Naive thymus-derived CD4-positive, alpha-beta T cell (primary cell): ENCODE measurements around the gene DOK3. TPM values are rescaled to one million over a fixed set of nuclear protein-coding genes. Genes with fewer than 3 reads are reported as not detected.

Source experiments
- ATAC-seq: fragments of 150-1000 bp; cut with Tn5 transposase; 2 replicates; pipeline ENCODE4 v1.10.0; 2021; ENCODE audit warnings: mild to moderate bottlenecking, moderate library complexity
- CTCF ChIA-PET: fragments of 350-600 bp; sonication (Branson Sonifier 250); formaldehyde crosslinking; loops from one replicate; lab custom pipeline; 2021; ENCODE audit warnings: antibody characterized with exemption; lab: Charles Lee
- POLR2A ChIA-PET: fragments of 350-600 bp; sonication (Branson Sonifier 250); formaldehyde crosslinking; loops from one replicate; lab custom pipeline; 2021; ENCODE audit warnings: antibody characterized with exemption, inconsistent platforms; lab: Charles Lee
- DNase-seq, 9 donors: peaks; one replicate each; pipeline versions ENCODE4 v3.0.0 to v3.0.0-alpha.2; 2020 to 2022; ENCODE audit warnings: mixed read lengths in 1 of 9
- H3K27ac ChIP-seq: one replicate; pipeline ENCODE4 v1.7.0; 2013; ENCODE audit warnings: mild to moderate bottlenecking, low read depth, low read length, moderate library complexity
- H3K27me3 ChIP-seq, 2 donors: one replicate each; pipeline ENCODE4 v1.7.0; 2013; ENCODE audit warnings: low read length in 2 of 2, mild to moderate bottlenecking in 2 of 2, moderate library complexity in 2 of 2; ENCODE audit not compliant: control insufficient read depth in 2 of 2, insufficient read depth in 2 of 2
- H3K36me3 ChIP-seq, 3 experiments: 1 replicate in 2 of 3; 2 replicates in 1 of 3; pipeline ENCODE4 v1.7.0; 2013; ENCODE audit warnings: low read length in 3 of 3, mild to moderate bottlenecking in 3 of 3, moderate library complexity in 1 of 3; ENCODE audit not compliant: insufficient read depth in 3 of 3, control insufficient read depth in 2 of 3
- H3K4me1 ChIP-seq, 2 donors: one replicate each; pipeline ENCODE4 v1.7.0; 2013; ENCODE audit warnings: low read length in 2 of 2, mild to moderate bottlenecking in 2 of 2, moderate library complexity in 1 of 2; ENCODE audit not compliant: control insufficient read depth in 2 of 2, insufficient read depth in 2 of 2
- H3K4me3 ChIP-seq: 2 replicates; pipeline ENCODE4 v1.7.0; 2013; ENCODE audit warnings: mild to moderate bottlenecking, low read length
- H3K9me3 ChIP-seq, 3 experiments: 1 replicate in 2 of 3; 2 replicates in 1 of 3; pipeline ENCODE4 v1.7.0; 2013; ENCODE audit warnings: low read length in 3 of 3; ENCODE audit not compliant: control insufficient read depth in 2 of 3
- H3K27ac Mint-ChIP-seq, 9 donors: one replicate each; pipeline ENCODE4 v1.8.0; 2020 to 2022; ENCODE audit warnings: mixed read lengths in 9 of 9, mild to moderate bottlenecking in 8 of 9, moderate library complexity in 5 of 9, inconsistent platforms in 2 of 9
- H3K27me3 Mint-ChIP-seq, 5 donors: one replicate each; pipeline ENCODE4 v1.8.0; 2021 to 2022; ENCODE audit warnings: mixed read lengths in 5 of 5, mild to moderate bottlenecking in 1 of 5
- H3K36me3 Mint-ChIP-seq, 5 donors: one replicate each; pipeline ENCODE4 v1.8.0; 2020 to 2022; ENCODE audit warnings: mixed read lengths in 5 of 5, mild to moderate bottlenecking in 3 of 5, inconsistent platforms in 1 of 5
- H3K4me1 Mint-ChIP-seq, 7 donors: one replicate each; pipeline ENCODE4 v1.8.0; 2020 to 2022; ENCODE audit warnings: mixed read lengths in 7 of 7, mild to moderate bottlenecking in 3 of 7, inconsistent platforms in 1 of 7
- H3K4me3 Mint-ChIP-seq, 10 donors: one replicate each; pipeline ENCODE4 v1.8.0; 2020 to 2022; ENCODE audit warnings: mild to moderate bottlenecking in 10 of 10, mixed read lengths in 10 of 10, moderate library complexity in 6 of 10, inconsistent platforms in 2 of 10
- H3K9me3 Mint-ChIP-seq, 11 donors: one replicate each; pipeline ENCODE4 v1.8.0; 2020 to 2022; ENCODE audit warnings: mixed read lengths in 11 of 11, mild to moderate bottlenecking in 4 of 11, inconsistent platforms in 1 of 11, moderate library complexity in 1 of 11
- intact Hi-C, 2 donors: fragments of 100-400 bp; cut with micrococcal nuclease; formaldehyde crosslinking; loops; one replicate each; pipeline ENCODE4 v1.15.1; 2023
- polyA plus RNA-seq, 2 donors: library from polyadenylated mRNA; unstranded; fragments of 300-500 nt; fragmentation: Illumina TruSeq; gene quantifications; one replicate each; pipeline ENCODE4 v1.2.3, GENCODE V29; 2021
- total RNA-seq, 6 experiments: library from RNA in 5 of 6; stranded (reverse) in 5 of 6; gene quantifications; 1 replicate in 5 of 6; 2 replicates in 1 of 6; pipeline ENCODE4 v1.2.3 and lab custom pipeline; 2021 to 2026

The DOK3 gene
- total and polyA plus RNA-seq, 7 experiments from 2014 or later, result 0.09 to 67.1 (median 4.0) TPM

- Mint-ChIP-seq H3K4me3 (peak overlapping the region in 2 of 10 donors; percentile 23 to 59), H3K27me3 (peaks cover 0 to 2% (median 0%) of the 10 kb centered on the region in 5 donors), H3K36me3 (peaks cover 3 to 22% (median 10%) of the 10 kb centered on the region in 5 donors), H3K9me3 (peaks cover 0 to 2% (median 0%) of the 10 kb centered on the region in 11 donors), H3K27ac (peak overlapping the region in 7 of 9 donors; percentile 55 to 83 (median 62)), H3K4me1 (peaks cover 35 to 55% (median 46%) of the 10 kb centered on the region in 7 donors)
- peaks cover 15 to 17% of the 10 kb centered on the region in 2 donors for H3K4me1 ChIP-seq
- no peak for ATAC-seq
- no peak overlapping the region for H3K27ac ChIP-seq
- no peaks in the 10 kb centered on the region for H3K27me3 ChIP-seq
- intact Hi-C loops, result loop anchor here in 1 of 2 donors (5.0 kb wide), 1 partner anchor 62 kb away; no protein-coding TSS in a partner anchor
- no peak for DNase-seq
- H3K9me3 ChIP-seq, result no peaks in the 10 kb centered on the region
- ChIA-PET CTCF (no interaction called here), POLR2A (interaction anchor here (1.5 kb wide), 1 partner anchor 22 kb away, joined by 4 read pairs; the partner anchor contains the start of gene PDLIM7)
- H3K4me3 ChIP-seq, result no peak overlapping the region
- peaks cover 0 to 51% (median 0%) of the 10 kb centered on the region in 3 experiments for H3K36me3 ChIP-seq
Measured at GRCh38 chr5:177519463-177520235, 10.0 kb upstream of the DOK3 start.

GRCh38 chr5:177516601-177517568 is 7.3 kb upstream of the DOK3 start, which contains the start of gene DDX41:
TSS of gene DDX41 (minus strand) at chr5:177516961. CDS start at chr5:177516945, 16 bp downstream.
- peaks cover 42 to 58% (median 52%) of the 10 kb centered on the region in 7 donors for H3K4me1 Mint-ChIP-seq
- Histone ChIP-seq H3K27ac (peak within 1 kb of the TSS; percentile 79), H3K27me3 (no peaks in the 10 kb centered on the region), H3K4me1 (peaks cover 15 to 17% of the 10 kb centered on the region in 2 donors), H3K9me3 (no peaks in the 10 kb centered on the region), H3K4me3 (peak within 1 kb of the TSS; percentile 76), H3K36me3 (peaks cover 0 to 62% (median 10%) of the 10 kb centered on the region in 3 experiments)
- ChIA-PET POLR2A (interaction anchor here (0.6 to 1.4 kb wide), 9 partner anchors 9 to 431 kb away, joined by 3 to 5 read pairs (median 3); partner anchors contain the start of gene PDLIM7), CTCF (interaction anchor here (0.6 to 1.4 kb wide), 2 partner anchors 15 to 859 kb away, joined by 3 to 8 read pairs; no protein-coding TSS in a partner anchor)
- peak within 1 kb of the TSS; percentile 92 to 99 (median 96) for H3K4me3 Mint-ChIP-seq
- peaks cover 0 to 2% (median 0%) of the 10 kb centered on the region in 11 donors for H3K9me3 Mint-ChIP-seq
- peak; percentile 92 for ATAC-seq
- peak; percentile 88 to 96 (median 95) for DNase-seq
- H3K27me3 Mint-ChIP-seq, result peaks cover 0 to 2% (median 0%) of the 10 kb centered on the region in 5 donors
- intact Hi-C loops, result loop anchor here (1.0 to 5.0 kb wide), 7 partner anchors 20 to 636 kb away; partner anchors contain the start of genes FAM193B (in 2 of the 2), PDLIM7 (in 2 of the 2), TMED9 (in 2 of the 2) and GRK6 (in 1 of the 2)
- H3K27ac Mint-ChIP-seq, result peak within 1 kb of the TSS; percentile 85 to 97 (median 92)
- H3K36me3 Mint-ChIP-seq, result peaks cover 9 to 33% (median 16%) of the 10 kb centered on the region in 5 donors

- Mint-ChIP-seq H3K4me3 (peak overlapping the region; percentile 92 to 99 (median 96)), H3K9me3 (peaks cover 0 to 2% (median 0%) of the 10 kb centered on the region in 11 donors), H3K4me1 (peaks cover 37 to 55% (median 43%) of the 10 kb centered on the region in 7 donors), H3K36me3 (peaks cover 16 to 41% (median 23%) of the 10 kb centered on the region in 5 donors), H3K27me3 (peaks cover 0 to 2% (median 0%) of the 10 kb centered on the region in 5 donors), H3K27ac (peak overlapping the region in 7 of 9 donors; percentile 22 to 92 (median 85))
- Histone ChIP-seq H3K36me3 (peaks cover 0 to 62% (median 10%) of the 10 kb centered on the region in 3 experiments), H3K4me3 (peak overlapping the region; percentile 76), H3K27ac (peak overlapping the region; percentile 79), H3K9me3 (no peaks in the 10 kb centered on the region), H3K27me3 (no peaks in the 10 kb centered on the region), H3K4me1 (peaks cover 9 to 17% of the 10 kb centered on the region in 2 donors)
- POLR2A ChIA-PET, result interaction anchor here (1.2 to 1.4 kb wide), 3 partner anchors 10 to 37 kb away, joined by 3 to 5 read pairs (median 3); no protein-coding TSS in a partner anchor
- CTCF ChIA-PET, result interaction anchor here (1.4 kb wide), 1 partner anchor 14 kb away, joined by 8 read pairs; no protein-coding TSS in a partner anchor
- ATAC-seq (no peak), DNase-seq (no peak)
- intact Hi-C loops, result loop anchor here in 1 of 2 donors (5.0 kb wide), 1 partner anchor 58 kb away; no protein-coding TSS in a partner anchor
Measured at GRCh38 chr5:177515580-177515979, 6.0 kb upstream of the DOK3 start.

- ChIA-PET CTCF (no interaction called here), POLR2A (no interaction called here)
- Histone ChIP-seq H3K27ac (no peak overlapping the region), H3K4me3 (no peak overlapping the region), H3K36me3 (peaks cover 0 to 56% (median 10%) of the 10 kb centered on the region in 3 experiments), H3K27me3 (no peaks in the 10 kb centered on the region), H3K9me3 (no peaks in the 10 kb centered on the region), H3K4me1 (peaks cover 9 to 17% of the 10 kb centered on the region in 2 donors)
- peaks cover 0 to 2% (median 0%) of the 10 kb centered on the region in 5 donors for H3K27me3 Mint-ChIP-seq
- H3K9me3 Mint-ChIP-seq, result peaks cover 0 to 2% (median 0%) of the 10 kb centered on the region in 11 donors
- H3K4me3 Mint-ChIP-seq, result peak overlapping the region in 3 of 10 donors; percentile 96 to 97 (median 96)
- no peak overlapping the region for H3K27ac Mint-ChIP-seq
- ATAC-seq, result no peak
- peaks cover 33 to 46% (median 39%) of the 10 kb centered on the region in 7 donors for H3K4me1 Mint-ChIP-seq
- peaks cover 16 to 41% (median 24%) of the 10 kb centered on the region in 5 donors for H3K36me3 Mint-ChIP-seq
- intact Hi-C loops, result no loop called here
- DNase-seq, result no peak
Measured at GRCh38 chr5:177514541-177514940, 4.9 kb upstream of the DOK3 start.

GRCh38 chr5:177513500-177513899 is 3.9 kb upstream of the DOK3 start:
- H3K36me3 Mint-ChIP-seq, result peaks cover 16 to 41% (median 23%) of the 10 kb centered on the region in 5 donors
- ChIA-PET CTCF (no interaction called here), POLR2A (no interaction called here)
- DNase-seq (no peak), ATAC-seq (no peak)
- Histone ChIP-seq H3K9me3 (no peaks in the 10 kb centered on the region), H3K36me3 (peaks cover 0 to 56% (median 10%) of the 10 kb centered on the region in 3 experiments), H3K4me1 (peaks cover 8 to 9% of the 10 kb centered on the region in 2 donors), H3K27me3 (no peaks in the 10 kb centered on the region), H3K4me3 (no peak overlapping the region), H3K27ac (no peak overlapping the region)
- peaks cover 0 to 2% (median 0%) of the 10 kb centered on the region in 5 donors for H3K27me3 Mint-ChIP-seq
- no peak overlapping the region for H3K27ac Mint-ChIP-seq
- peaks cover 26 to 43% (median 33%) of the 10 kb centered on the region in 7 donors for H3K4me1 Mint-ChIP-seq
- H3K9me3 Mint-ChIP-seq, result peaks cover 0 to 2% (median 0%) of the 10 kb centered on the region in 11 donors
- intact Hi-C loops, result no loop called here
- H3K4me3 Mint-ChIP-seq, result peak overlapping the region in 3 of 10 donors; percentile 6 to 59 (median 26)
